Fibroblast of upper back skin (primary cell): ENCODE results near the gene WDCP.
A peak's percentile ranks its signal among the peaks of the same experiment; 100 is the strongest.
"Not testable (repeated sequence)": the region's sequence is repeated elsewhere in the genome, so short reads cannot be mapped to it uniquely, and the experiment has no call there.

Source experiments
- DNase-seq: peaks from one replicate; pipeline ENCODE4 v3.0.0-alpha.2; 2013

The WDCP gene

DNA sequence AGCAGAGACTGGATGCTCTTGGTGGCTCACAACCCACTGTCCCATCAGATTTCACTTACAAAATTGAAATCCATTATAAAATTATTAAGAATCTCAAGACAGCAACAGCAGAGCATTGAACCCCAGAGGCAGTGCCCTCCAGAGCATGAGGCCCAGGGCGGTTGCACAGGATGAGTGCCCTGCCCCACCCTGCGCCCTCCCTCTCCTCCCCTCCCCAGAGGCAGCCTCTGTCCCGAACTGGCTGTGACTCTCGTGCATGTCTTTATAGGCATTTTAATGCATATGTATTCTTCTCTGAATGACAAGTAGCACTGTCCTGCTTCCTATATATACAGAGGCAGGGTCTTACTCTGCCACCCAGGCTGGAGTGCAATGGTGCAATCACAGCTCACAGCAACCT lies 26.9 kb downstream of the WDCP start:
- DNase-seq, result no peak

GRCh38 chr2:24019729-24020128 lies 27.5 kb downstream of the WDCP start:
- no peak for DNase-seq

GRCh38 chr2:24018241-24018640 lies 28.9 kb downstream of the WDCP start:
- no peak for DNase-seq

DNA sequence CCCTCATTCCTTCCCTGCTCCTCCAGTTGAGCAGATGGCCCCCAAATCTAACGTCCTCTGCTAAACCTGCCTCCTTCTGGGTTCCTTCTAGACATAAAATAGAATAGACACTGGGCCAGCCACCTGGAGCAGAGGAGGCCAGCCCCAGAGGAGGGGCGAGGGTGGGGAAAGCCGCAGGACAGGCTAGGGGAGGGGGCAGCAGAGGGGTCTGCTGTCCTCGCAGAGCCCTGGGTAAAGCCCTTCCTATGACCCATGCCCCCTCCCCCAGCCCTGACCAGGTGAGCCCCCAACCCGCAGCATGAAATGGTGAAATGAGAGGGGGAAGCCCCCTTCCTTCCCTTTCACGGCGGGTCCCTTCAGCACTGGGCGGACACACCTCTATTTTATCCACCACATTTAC lies 29.5 kb downstream of the WDCP start:
- DNase-seq, result no peak

- DNase-seq, result no peak
These were observed 30.1 kb downstream of the WDCP start for GRCh38 chr2:24016853-24017703.

DNA sequence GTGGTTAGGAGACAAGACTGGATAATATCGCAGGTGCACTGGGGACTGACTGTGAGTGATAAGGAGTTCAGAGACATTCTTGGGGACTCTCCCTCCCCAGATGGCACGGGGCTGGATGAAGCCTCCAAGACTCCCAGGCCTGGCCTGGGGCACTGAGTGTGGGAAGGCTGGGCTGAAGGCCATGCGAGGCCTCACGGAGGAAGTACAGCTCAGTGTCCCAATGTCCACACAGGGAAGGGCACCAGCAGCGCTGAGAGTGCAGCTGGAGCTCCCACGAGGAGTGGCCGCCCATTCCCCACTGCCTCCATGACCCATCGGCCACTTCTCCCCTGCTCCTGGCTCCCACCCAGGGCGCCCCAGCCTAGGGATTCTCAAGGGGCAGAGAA lies 30.8 kb downstream of the WDCP start:
- DNase-seq, result no peak

- DNase-seq, result peak; percentile 50
These were observed 31.4 kb downstream of the WDCP start for GRCh38 chr2:24015562-24016375.

DNA sequence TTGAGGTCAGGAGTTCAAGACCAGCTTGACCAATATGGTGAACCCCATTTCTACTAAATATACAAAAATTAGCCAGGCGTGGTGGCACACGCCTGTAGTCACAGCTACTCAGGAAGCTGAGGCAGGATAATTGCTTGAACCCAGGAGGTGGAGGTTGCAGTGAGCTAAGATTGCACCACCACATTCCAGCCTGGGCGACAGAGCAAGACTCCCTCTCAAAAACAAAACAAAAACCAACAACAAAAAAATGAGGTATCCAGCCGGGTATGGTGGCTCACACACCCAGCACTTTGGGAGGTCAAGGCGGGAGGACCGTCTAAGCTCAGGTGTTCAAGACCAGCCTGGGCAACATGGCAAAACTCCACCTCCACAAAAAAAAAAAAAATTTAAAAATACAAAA lies 32.3 kb downstream of the WDCP start:
- not testable (repeated sequence) for DNase-seq

DNA sequence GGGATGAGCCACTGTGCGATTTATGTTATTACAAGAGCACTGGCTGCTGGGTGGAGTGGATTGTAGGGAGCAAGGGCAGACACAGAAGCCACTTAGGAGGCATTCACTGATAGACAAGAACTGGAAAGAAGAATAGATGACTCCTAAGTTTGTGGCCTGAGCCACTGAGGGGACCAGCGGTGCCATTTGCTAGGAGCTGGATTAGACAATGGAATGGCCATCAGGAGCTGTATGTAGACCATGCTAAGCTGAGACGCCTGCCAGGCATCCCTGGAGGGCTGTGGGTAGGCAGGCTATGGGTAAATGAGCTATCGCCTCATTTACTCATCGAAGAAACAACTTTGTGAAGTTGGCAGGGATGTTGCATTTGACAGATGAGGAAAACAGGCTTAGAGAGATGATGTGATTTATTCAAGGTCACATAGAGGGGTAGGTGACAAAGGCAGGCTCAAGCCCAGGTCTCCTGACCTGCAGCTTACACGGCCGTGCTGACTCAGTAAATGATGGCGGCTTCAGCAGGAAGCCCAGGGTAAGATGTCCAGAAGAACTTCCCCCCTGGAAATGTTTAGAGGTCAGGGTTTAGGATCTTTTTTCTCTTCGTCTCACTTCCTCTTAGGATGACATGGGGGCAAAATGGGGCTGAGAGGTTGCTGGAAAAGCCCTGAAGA lies 34.5 kb downstream of the WDCP start:
- DNase-seq, result no peak

DNA sequence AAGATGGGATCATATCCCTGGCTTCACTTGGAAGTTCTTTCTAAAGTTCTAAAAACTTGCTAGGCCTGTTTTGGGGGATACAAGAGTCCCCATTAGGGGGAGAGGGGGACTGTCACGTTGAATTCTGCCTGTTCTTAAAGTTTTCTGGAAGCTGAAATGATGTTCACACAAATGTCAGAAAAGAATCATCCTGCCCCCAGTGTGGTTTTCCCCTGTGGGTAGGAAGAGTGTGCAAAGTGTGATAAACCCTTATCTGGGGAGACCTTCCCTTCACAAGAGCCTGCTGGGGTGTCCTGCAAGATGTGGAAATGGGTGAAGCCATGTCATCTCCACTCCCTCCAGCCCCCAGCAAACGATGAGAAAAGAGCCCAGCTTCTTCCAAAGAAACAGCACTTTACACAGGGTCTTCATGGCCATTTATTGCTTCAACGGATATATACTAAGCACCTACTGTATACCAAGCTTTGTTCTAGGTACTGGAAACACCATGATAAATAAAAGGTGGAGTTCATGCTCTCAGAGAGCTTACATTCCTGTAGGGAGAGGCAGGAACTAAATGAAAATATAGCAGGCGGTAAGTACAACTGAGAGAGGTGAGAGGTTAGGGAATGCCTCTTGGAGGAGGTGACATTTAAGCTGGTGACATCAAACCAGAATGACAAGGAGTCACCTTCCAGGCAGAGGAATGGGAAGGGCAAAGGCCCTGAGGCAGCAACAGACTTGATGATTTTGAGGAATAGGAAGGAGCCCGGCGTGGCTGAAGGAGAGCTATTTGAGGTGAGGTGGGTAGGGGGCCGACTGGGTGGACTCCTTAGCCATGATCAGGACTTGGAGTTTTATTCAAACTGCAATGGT lies 35.7 kb downstream of the WDCP start:
- no peak for DNase-seq

DNA sequence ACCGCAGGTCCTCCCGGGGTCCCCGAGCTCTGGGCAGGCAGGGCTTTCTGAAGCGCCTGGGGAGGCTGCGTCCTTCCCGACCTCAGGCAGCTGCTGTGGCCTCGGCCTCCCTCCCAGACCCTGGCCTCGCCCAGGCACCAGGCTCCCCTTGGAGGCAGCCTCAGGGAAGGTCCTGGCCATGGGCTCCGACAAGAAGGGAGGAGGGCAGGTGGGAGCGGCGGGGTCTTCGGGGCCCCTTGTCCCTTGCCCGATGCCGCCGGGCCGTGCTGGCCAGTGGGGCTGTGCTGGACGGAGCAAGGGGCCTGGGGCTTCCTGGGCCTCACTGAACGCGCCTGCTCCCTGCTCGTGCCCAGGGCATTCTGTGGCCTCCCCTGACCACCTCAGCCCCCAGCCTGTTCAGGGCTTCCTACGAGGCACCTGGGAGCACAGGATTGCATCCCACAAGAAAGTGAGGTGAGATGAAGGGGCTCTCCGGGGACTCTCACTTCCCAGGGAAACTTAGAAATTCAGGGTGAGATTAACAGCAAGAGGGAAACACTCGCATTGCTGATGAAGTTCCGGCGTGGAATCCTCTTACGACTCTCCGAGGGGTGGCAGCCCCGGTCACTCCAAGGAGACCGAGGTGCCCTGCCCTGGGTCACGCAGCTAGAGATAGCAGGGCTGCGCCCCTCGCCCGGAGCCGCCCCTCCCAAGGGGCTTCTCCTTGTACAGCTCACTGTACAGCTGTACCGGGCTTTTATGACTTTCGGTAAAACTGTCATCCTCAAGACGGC lies 36.5 kb downstream of the WDCP start:
- no peak for DNase-seq

DNA sequence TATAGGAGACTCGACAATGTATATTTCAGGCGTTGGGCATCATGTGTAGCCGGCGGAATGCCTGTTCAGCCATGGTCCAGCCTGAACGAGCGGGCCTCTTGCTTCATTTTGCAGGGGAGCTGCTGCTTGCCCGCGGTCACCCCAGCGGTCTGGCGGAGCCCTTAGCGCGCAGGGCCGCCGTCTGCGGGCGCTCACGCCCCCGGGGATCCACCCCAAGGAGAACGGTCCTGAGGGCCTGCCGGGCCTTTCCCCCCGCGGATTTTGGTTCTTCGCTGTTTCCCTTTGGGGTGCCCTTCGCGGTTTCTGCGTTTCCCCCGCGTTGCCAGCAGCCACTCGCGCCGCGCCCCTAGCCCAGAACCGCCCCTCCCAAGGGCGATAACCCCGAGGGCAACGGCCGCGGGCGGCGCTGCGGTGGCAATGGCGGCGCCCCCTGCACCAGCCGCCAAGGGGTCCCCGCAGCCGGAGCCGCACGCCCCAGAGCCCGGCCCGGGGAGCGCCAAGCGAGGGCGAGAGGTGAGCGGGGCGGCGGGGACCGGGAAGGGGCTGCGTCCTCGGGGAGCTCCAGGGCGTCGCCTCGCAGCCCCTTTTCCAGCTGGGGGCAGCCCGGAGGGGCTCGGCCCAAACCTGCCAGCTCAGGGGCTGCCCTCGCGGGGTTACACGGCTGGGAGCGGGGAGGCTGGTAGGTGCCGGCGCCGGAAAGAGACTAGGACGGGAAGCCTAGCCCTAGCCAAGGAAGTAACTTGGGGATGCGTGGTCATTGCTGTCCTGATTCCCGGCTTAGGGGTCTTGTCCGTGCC lies 37.3 kb downstream of the WDCP start, which contains the start of gene MFSD2B:
Gene MFSD2B, plus strand, starts transcription at position 406 of the 797 bp plus-strand sequence. Its CDS starts 12 bp downstream, at position 418.
- DNase-seq, result no peak

DNA sequence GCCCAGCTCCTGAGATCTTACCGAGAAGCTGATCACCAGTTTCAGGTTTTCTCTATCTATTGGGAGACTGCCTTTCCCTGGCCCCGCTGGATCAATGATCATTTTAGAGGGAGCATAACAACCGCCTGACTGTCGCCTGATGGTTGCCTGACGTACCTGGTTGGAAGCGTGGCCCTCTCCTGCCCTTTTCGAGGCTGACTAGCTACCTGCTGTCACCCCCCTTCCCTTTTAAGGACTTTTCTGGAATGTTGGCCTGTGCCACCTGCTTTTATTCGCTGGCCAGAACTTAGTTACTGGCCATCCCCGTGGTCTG lies 37.9 kb downstream of the WDCP start:
- no peak for DNase-seq

GRCh38 chr2:24008672-24009366 lies 38.4 kb downstream of the WDCP start:
- no peak for DNase-seq

- no peak for DNase-seq
These were observed 39.5 kb downstream of the WDCP start for GRCh38 chr2:24007693-24008092.

DNA sequence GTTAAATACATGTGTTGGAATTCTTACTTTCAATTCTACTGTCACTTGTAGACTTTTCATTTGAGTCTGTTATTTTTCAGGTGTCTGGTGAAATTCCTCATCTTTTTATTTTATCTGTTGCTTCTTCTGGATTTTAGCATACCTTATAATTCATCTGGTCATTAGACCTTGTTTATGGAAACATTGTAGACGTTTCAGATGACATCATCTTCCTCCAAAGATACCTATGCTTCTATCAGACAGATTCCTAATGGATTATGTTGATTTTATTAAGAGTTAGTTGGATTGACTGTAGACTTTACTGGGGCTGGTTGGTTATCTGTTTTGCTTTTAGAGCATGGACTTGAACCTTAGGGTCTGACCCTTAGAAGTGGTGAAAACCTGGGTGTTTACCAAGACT lies 52.6 kb downstream of the WDCP start:
- DNase-seq, result no peak

DNA sequence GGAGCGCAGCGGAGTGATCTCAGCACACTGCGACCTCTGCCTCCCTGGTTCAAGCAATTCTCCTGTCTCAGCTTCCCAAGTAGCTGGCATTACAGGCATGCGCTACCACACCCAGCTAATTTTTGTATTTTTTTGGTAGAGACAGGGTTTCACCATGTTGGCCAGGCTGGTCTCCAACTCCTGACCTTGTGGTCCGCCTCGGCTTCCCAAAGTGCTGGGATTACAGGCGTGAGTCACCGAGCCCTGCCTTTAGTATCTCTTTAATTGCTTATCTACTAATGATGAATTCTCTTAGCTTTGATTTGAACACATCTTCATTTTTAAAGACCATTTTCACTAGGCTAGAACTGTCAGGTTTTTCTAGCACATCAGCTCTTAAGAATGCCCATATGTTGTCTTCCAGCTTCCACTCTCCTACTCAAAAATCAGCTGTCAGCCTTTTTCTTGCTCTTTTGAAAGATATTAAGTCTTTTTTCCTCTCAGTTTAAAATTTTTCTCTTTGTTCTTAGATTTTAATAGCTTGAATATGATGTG lies 53.4 kb downstream of the WDCP start:
- no peak for DNase-seq

DNA sequence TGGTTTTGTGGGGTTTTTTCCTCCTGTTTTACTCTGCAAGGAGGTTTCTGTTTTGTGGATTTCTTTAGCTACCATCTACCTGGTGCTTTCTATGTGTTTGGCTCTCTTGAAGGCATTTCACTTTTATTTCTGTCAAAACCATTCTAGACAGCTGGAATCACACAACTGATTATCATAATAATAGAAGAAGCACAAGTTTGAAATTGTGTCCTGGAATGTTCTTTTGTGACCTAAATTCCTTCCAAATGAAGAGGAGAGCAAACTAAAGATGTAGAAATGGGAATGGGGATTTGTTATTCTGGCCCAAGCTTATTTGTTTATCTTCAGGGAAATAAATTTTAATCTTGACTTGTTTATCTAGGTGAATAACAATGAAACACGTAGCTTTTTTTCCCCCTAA lies 54.3 kb downstream of the WDCP start:
- DNase-seq, result no peak

DNA sequence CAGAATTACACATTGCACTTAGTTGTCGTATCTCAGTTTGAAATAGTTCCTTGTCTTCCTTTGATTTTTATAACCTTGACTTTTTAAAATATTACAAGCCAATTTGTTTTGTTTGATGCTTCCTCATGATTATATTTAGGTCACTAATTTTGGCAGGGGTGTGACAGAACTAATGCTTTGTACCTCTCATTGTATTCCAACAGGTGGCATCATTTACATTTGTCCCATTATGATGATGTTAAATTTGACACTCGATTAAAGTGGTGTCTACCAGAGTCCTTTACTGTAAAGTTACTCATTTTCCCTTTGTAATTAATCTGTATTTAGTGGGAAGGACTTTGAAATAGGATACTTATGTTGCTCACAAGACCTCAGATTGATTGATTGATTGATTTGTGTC lies 58.8 kb downstream of the WDCP start:
- DNase-seq, result no peak
